BJ (cell line): Measurements from ENCODE around the gene PSKH1. TPM values are rescaled to one million over a fixed set of nuclear protein-coding genes. Genes with fewer than 3 reads are reported as not detected.

Experiments used
- CTCF ChIA-PET: fragments of 350-600 bp; formaldehyde crosslinking; extraction: SDS; loops from one replicate; lab custom pipeline; 2021; ENCODE audit warnings: antibody characterized with exemption, inconsistent platforms; lab: Yijun Ruan, JAX
- POLR2A ChIA-PET: fragments of 300-600 bp; sonication (Branson Sonifier 250); formaldehyde crosslinking; extraction: SDS; loops from one replicate; lab custom pipeline; 2021; ENCODE audit warnings: antibody characterized with exemption; lab: Charles Lee
- DNase-seq: peaks from one replicate; pipeline ENCODE4 v3.0.0-alpha.2; 2011; ENCODE audit warnings: low read depth
- H3K27me3 ChIP-seq: 2 replicates; pipeline ENCODE4 v1.6.0; 2011; ENCODE audit warnings: low read length; ENCODE audit not compliant: control insufficient read depth, insufficient read depth
- H3K36me3 ChIP-seq: 2 replicates; pipeline ENCODE4 v1.5.1; 2011; ENCODE audit warnings: low read length; ENCODE audit not compliant: control insufficient read depth, insufficient read depth
- H3K4me3 ChIP-seq: 2 replicates; pipeline ENCODE4 v1.5.1; 2011; ENCODE audit warnings: low read depth, mild to moderate bottlenecking, control low read depth, low read length
- CTCF ChIP-seq: IDR thresholded peaks from 2 replicates; pipeline ENCODE4 v1.5.1; 2011; ENCODE audit warnings: low read depth, mild to moderate bottlenecking, control low read depth, inconsistent platforms, low read length, moderate library complexity; ENCODE audit not compliant: insufficient read depth
- polyA minus RNA-seq: library from RNA; depleted of rRNA, polyadenylated mRNA; stranded (reverse); fragments of >200 nt; gene quantifications from 2 replicates; pipeline ENCODE4 v1.2.3, GENCODE V29; 2011; rRNA and poly(A)+ RNA removed
- polyA plus RNA-seq: library from polyadenylated mRNA; depleted of rRNA; stranded (reverse); fragments of >200 nt; gene quantifications from 2 replicates; pipeline ENCODE4 v1.2.3, GENCODE V29; 2011; rRNA removed

PSKH1 gene
- polyA plus RNA-seq (26.0 and 45.5 TPM in 2 replicates), polyA minus RNA-seq (32.9 and 47.6 TPM in 2 replicates)

DNA sequence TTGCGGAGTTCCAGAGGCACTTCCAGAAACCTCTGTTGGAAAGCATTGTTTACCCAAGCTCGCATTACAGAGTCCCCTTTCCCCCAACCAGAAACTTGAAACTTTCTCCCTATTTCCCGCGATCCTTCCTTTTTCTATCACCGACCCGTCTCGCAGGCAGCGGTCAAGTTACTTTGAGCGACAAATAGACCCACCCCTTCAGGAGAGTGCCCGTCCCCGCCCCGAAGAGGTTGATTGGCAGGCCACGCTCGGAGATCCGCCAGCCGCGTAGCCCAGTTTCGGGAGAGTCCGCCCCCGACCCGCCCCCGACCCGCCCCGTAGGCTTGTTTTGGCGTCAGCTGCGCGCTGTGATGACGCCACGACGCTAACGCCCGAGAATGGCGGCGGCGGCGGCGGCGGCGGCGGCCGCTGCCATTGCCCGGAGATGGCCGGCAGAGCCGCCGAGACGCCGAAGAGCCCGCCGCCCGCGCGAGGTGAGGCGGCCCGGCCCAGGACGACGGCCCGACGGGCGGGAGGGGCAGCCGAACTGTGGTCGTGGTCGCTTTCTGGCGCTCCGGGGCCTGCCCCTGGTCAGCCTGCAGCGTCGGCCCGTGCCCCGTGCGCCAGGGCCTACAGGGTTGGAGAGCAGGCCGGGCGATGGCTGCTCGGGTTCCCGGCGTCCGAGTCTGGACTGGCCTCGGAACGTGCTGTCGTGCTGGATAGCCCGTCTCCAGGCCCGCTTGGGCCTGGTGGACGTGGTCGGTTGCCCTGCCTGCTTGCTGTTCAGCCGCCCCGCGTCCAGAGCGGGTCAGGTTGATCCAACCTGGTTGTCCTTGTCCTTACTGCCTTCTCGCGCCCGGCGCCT lies at the start of gene PSKH1:
Gene PSKH1, plus strand, starts transcription at position 356 of the 844 bp plus-strand sequence. CDS start 15,496 bp downstream, outside the sequence.
- ChIA-PET POLR2A (interaction anchor here (0.6 kb wide), 2 partner anchors 20 to 45 kb away, joined by 4 to 5 read pairs; partner anchors contain the start of gene EDC4), CTCF (interaction anchor here (0.7 to 2.2 kb wide), 7 partner anchors 9 to 77 kb away, joined by 3 to 13 read pairs (median 4); partner anchors contain the start of genes NRN1L and PSMB10)
- Histone ChIP-seq H3K4me3 (peak within 1 kb of the TSS; percentile 95), H3K27me3 (no peaks in the 10 kb centered on the region), H3K36me3 (no peaks in the 10 kb centered on the region)
- no peak for TF ChIP-seq CTCF
- DNase-seq = peak; percentile 60

- POLR2A ChIA-PET = no interaction called here
These were observed 49.7 kb upstream of the PSKH1 start for GRCh38 chr16:67843343-67843765.

GRCh38 chr16:67844497-67844896 lies 48.6 kb upstream of the PSKH1 start:
- H3K27me3 ChIP-seq = no peaks in the 10 kb centered on the region
- POLR2A ChIA-PET = interaction anchor here (0.6 kb wide), 1 partner anchor 11 kb away, joined by 5 read pairs; no protein-coding TSS in a partner anchor
- no peak overlapping the region for H3K4me3 ChIP-seq

More at GRCh38 chr16:67843343-67843765, 49.7 kb upstream of the PSKH1 start:
- CTCF ChIA-PET = interaction anchor here (0.5 to 3.2 kb wide), 10 partner anchors 19 to 329 kb away, joined by 3 to 17 read pairs (median 4); partner anchors contain the start of genes EDC4 and PSMB10
- H3K27me3 ChIP-seq = no peaks in the 10 kb centered on the region
- no peak for TF ChIP-seq CTCF
- H3K4me3 ChIP-seq = peak overlapping the region; percentile 94
- no peaks in the 10 kb centered on the region for H3K36me3 ChIP-seq
- no peak for DNase-seq

GRCh38 chr16:67845291-67846062 lies 47.6 kb upstream of the PSKH1 start:
- TF ChIP-seq CTCF = no peak
- Histone ChIP-seq H3K27me3 (no peaks in the 10 kb centered on the region), H3K36me3 (no peaks in the 10 kb centered on the region), H3K4me3 (peak overlapping the region; percentile 69)
- DNase-seq = no peak
- CTCF ChIA-PET = interaction anchor here (0.8 to 3.2 kb wide), 13 partner anchors 9 to 324 kb away, joined by 3 to 17 read pairs (median 5); partner anchors contain the start of genes EDC4, NRN1L and PSMB10
- POLR2A ChIA-PET = interaction anchor here (0.6 kb wide), 1 partner anchor 12 kb away, joined by 5 read pairs; no protein-coding TSS in a partner anchor

More at GRCh38 chr16:67844497-67844896, 48.6 kb upstream of the PSKH1 start:
- peak; percentile 43 for TF ChIP-seq CTCF
- CTCF ChIA-PET = interaction anchor here (0.7 to 3.2 kb wide), 14 partner anchors 9 to 1958 kb away, joined by 3 to 17 read pairs (median 4); partner anchors contain the start of genes EDC4 and PSMB10
- DNase-seq = no peak
- no peaks in the 10 kb centered on the region for H3K36me3 ChIP-seq
